ENCODE data around the gene MTERF1.

MTERF1 gene

DNA sequence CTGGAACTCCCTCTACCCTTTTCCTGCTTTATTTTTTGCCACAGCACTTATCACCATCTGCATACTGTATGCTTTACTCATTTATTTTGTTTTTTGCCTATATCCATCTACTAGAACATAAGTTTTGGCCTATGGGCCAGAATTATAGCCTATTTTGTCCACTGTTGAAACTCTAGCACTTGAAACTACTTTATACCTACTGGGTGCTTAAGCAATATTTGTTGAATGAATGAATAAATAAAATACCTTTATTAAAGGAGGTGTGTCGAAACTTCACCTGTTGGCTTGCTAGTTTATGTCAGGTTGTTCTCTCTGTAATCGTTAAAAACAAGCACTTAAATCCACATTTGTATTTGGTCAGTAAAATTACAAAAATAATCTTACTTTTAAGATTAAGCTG, 53.3 kb downstream of the MTERF1 start:
- DNase-seq: no peak

DNA sequence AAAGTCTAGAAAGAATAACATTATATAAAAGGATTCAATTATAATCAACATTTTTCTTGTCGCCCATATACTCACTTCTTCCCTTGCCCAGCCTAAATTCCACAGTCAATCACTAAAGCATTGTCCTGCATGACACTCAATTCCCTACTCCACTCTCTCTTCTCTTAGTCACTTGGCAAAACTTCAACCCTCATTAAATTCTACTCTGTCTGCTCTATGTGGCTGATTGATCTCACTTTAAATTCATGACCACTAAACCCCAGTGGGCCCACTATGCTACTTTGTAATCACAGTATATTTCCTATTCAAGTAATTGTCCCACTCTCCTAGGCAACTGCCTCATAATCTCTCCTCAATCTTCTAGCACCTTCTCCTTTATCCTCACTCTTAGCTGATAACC, 54.1 kb downstream of the MTERF1 start:
- no peak for DNase-seq

DNA sequence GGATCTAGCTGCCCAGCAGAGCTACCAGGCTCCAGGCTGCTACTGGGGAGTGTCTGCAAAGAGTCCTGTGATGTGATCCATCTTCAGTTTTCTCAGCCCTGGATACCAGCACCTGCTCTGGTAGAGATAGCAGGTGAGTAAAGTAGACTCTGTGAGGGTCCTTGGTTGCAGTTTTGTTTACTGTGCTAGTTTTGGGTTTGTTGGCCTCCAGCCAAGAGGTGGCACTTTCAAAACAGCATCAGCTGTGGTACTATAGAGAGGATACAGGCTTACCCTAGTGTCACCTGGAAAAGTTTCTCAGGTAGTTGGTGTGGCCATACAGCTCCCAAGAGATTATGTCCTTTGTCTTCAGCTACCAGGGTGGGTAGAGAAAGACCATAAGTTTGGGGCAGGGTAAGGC, 56.3 kb downstream of the MTERF1 start:
- no peak for DNase-seq
